Naive thymus-derived CD4-positive, alpha-beta T cell (primary cell): ENCODE data around the gene VEGFD. TPM values are rescaled to one million over a fixed set of nuclear protein-coding genes. Genes with fewer than 3 reads are reported as not detected.

Experiments used
- ATAC-seq: fragments of 150-1000 bp; cut with Tn5 transposase; 2 replicates; pipeline ENCODE4 v1.10.0; 2021; ENCODE audit warnings: mild to moderate bottlenecking, moderate library complexity
- CTCF ChIA-PET: fragments of 350-600 bp; sonication (Branson Sonifier 250); formaldehyde crosslinking; loops from one replicate; lab custom pipeline; 2021; ENCODE audit warnings: antibody characterized with exemption; lab: Charles Lee
- POLR2A ChIA-PET: fragments of 350-600 bp; sonication (Branson Sonifier 250); formaldehyde crosslinking; loops from one replicate; lab custom pipeline; 2021; ENCODE audit warnings: antibody characterized with exemption, inconsistent platforms; lab: Charles Lee
- DNase-seq, 9 donors: peaks; one replicate each; pipeline versions ENCODE4 v3.0.0 to v3.0.0-alpha.2; 2020 to 2022; ENCODE audit warnings: mixed read lengths in 1 of 9
- H3K27ac ChIP-seq: one replicate; pipeline ENCODE4 v1.7.0; 2013; ENCODE audit warnings: mild to moderate bottlenecking, low read depth, low read length, moderate library complexity
- H3K27me3 ChIP-seq, 2 donors: one replicate each; pipeline ENCODE4 v1.7.0; 2013; ENCODE audit warnings: low read length in 2 of 2, mild to moderate bottlenecking in 2 of 2, moderate library complexity in 2 of 2; ENCODE audit not compliant: control insufficient read depth in 2 of 2, insufficient read depth in 2 of 2
- H3K36me3 ChIP-seq, 3 experiments: 1 replicate in 2 of 3; 2 replicates in 1 of 3; pipeline ENCODE4 v1.7.0; 2013; ENCODE audit warnings: low read length in 3 of 3, mild to moderate bottlenecking in 3 of 3, moderate library complexity in 1 of 3; ENCODE audit not compliant: insufficient read depth in 3 of 3, control insufficient read depth in 2 of 3
- H3K4me1 ChIP-seq, 2 donors: one replicate each; pipeline ENCODE4 v1.7.0; 2013; ENCODE audit warnings: low read length in 2 of 2, mild to moderate bottlenecking in 2 of 2, moderate library complexity in 1 of 2; ENCODE audit not compliant: control insufficient read depth in 2 of 2, insufficient read depth in 2 of 2
- H3K4me3 ChIP-seq: 2 replicates; pipeline ENCODE4 v1.7.0; 2013; ENCODE audit warnings: mild to moderate bottlenecking, low read length
- H3K9me3 ChIP-seq, 3 experiments: 1 replicate in 2 of 3; 2 replicates in 1 of 3; pipeline ENCODE4 v1.7.0; 2013; ENCODE audit warnings: low read length in 3 of 3; ENCODE audit not compliant: control insufficient read depth in 2 of 3
- H3K27ac Mint-ChIP-seq, 9 donors: one replicate each; pipeline ENCODE4 v1.8.0; 2020 to 2022; ENCODE audit warnings: mixed read lengths in 9 of 9, mild to moderate bottlenecking in 8 of 9, moderate library complexity in 5 of 9, inconsistent platforms in 2 of 9
- H3K27me3 Mint-ChIP-seq, 5 donors: one replicate each; pipeline ENCODE4 v1.8.0; 2021 to 2022; ENCODE audit warnings: mixed read lengths in 5 of 5, mild to moderate bottlenecking in 1 of 5
- H3K36me3 Mint-ChIP-seq, 5 donors: one replicate each; pipeline ENCODE4 v1.8.0; 2020 to 2022; ENCODE audit warnings: mixed read lengths in 5 of 5, mild to moderate bottlenecking in 3 of 5, inconsistent platforms in 1 of 5
- H3K4me1 Mint-ChIP-seq, 7 donors: one replicate each; pipeline ENCODE4 v1.8.0; 2020 to 2022; ENCODE audit warnings: mixed read lengths in 7 of 7, mild to moderate bottlenecking in 3 of 7, inconsistent platforms in 1 of 7
- H3K4me3 Mint-ChIP-seq, 10 donors: one replicate each; pipeline ENCODE4 v1.8.0; 2020 to 2022; ENCODE audit warnings: mild to moderate bottlenecking in 10 of 10, mixed read lengths in 10 of 10, moderate library complexity in 6 of 10, inconsistent platforms in 2 of 10
- H3K9me3 Mint-ChIP-seq, 11 donors: one replicate each; pipeline ENCODE4 v1.8.0; 2020 to 2022; ENCODE audit warnings: mixed read lengths in 11 of 11, mild to moderate bottlenecking in 4 of 11, inconsistent platforms in 1 of 11, moderate library complexity in 1 of 11
- intact Hi-C, 2 donors: fragments of 100-400 bp; cut with micrococcal nuclease; formaldehyde crosslinking; loops; one replicate each; pipeline ENCODE4 v1.15.1; 2023
- polyA plus RNA-seq, 2 donors: library from polyadenylated mRNA; unstranded; fragments of 300-500 nt; fragmentation: Illumina TruSeq; gene quantifications; one replicate each; pipeline ENCODE4 v1.2.3, GENCODE V29; 2021
- total RNA-seq, 6 experiments: library from RNA in 5 of 6; stranded (reverse) in 5 of 6; gene quantifications; 1 replicate in 5 of 6; 2 replicates in 1 of 6; pipeline ENCODE4 v1.2.3 and lab custom pipeline; 2021 to 2026

The VEGFD gene
- total and polyA plus RNA-seq, 7 experiments from 2014 or later: not detected

- no peaks in the 10 kb centered on the region for H3K9me3 Mint-ChIP-seq
- Histone ChIP-seq H3K4me1 (no peaks in the 10 kb centered on the region), H3K9me3 (no peaks in the 10 kb centered on the region), H3K36me3 (peaks cover 0 to 20% (median 0%) of the 10 kb centered on the region in 3 experiments), H3K27me3 (no peaks in the 10 kb centered on the region), H3K4me3 (no peak overlapping the region), H3K27ac (no peak overlapping the region)
- no peak overlapping the region for H3K4me3 Mint-ChIP-seq
- no peak overlapping the region for H3K27ac Mint-ChIP-seq
- POLR2A ChIA-PET: no interaction called here
- ATAC-seq (peak; percentile 65), DNase-seq (no peak)
- peaks cover 0 to 2% (median 0%) of the 10 kb centered on the region in 7 donors for H3K4me1 Mint-ChIP-seq
- peaks cover 0 to 24% (median 8%) of the 10 kb centered on the region in 5 donors for H3K36me3 Mint-ChIP-seq
- intact Hi-C loops: no loop called here
- CTCF ChIA-PET: no interaction called here
- H3K27me3 Mint-ChIP-seq: no peaks in the 10 kb centered on the region
Observed at GRCh38 chrX:15321447-15321846, 62.8 kb downstream of the VEGFD start.

GRCh38 chrX:15320297-15320696 is 63.9 kb downstream of the VEGFD start:
- intact Hi-C loops: no loop called here
- Mint-ChIP-seq H3K27me3 (no peaks in the 10 kb centered on the region), H3K4me3 (no peak overlapping the region), H3K9me3 (no peaks in the 10 kb centered on the region), H3K36me3 (peaks cover 0 to 24% (median 8%) of the 10 kb centered on the region in 5 donors), H3K4me1 (no peaks in the 10 kb centered on the region), H3K27ac (no peak overlapping the region)
- Histone ChIP-seq H3K27ac (no peak overlapping the region), H3K36me3 (peaks cover 0 to 20% (median 0%) of the 10 kb centered on the region in 3 experiments), H3K27me3 (no peaks in the 10 kb centered on the region), H3K4me1 (no peaks in the 10 kb centered on the region), H3K4me3 (no peak overlapping the region), H3K9me3 (no peaks in the 10 kb centered on the region)
- DNase-seq: no peak
- POLR2A ChIA-PET: no interaction called here
- CTCF ChIA-PET: no interaction called here
- ATAC-seq: no peak

DNA sequence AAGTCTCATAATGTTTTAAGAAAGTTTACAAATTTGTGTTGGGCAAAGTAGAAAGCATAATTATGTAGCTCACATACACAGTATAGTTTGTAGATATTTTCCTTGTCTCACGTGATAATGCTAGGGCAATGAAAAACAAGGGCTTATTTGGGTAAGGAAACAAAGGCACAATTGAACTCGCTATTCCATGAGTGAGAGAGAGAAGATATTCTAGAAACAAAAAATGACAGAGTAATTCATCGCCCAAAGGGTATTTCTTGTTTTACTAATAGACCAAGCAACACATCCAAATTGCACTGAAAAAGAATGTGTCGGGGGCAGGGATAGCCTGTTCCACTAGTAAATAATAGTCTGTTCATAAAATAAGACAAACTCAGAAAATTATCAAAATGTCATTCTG is 65.1 kb downstream of the VEGFD start:
- Mint-ChIP-seq H3K27me3 (no peaks in the 10 kb centered on the region), H3K9me3 (no peaks in the 10 kb centered on the region), H3K4me3 (no peak overlapping the region), H3K27ac (no peak overlapping the region), H3K36me3 (peaks cover 0 to 21% (median 8%) of the 10 kb centered on the region in 5 donors), H3K4me1 (no peaks in the 10 kb centered on the region)
- ATAC-seq (no peak), DNase-seq (no peak)
- CTCF ChIA-PET: no interaction called here
- Histone ChIP-seq H3K27me3 (no peaks in the 10 kb centered on the region), H3K27ac (no peak overlapping the region), H3K36me3 (peaks cover 0 to 11% (median 0%) of the 10 kb centered on the region in 3 experiments), H3K4me3 (no peak overlapping the region), H3K9me3 (no peaks in the 10 kb centered on the region), H3K4me1 (no peaks in the 10 kb centered on the region)
- POLR2A ChIA-PET: no interaction called here
- intact Hi-C loops: no loop called here

DNA sequence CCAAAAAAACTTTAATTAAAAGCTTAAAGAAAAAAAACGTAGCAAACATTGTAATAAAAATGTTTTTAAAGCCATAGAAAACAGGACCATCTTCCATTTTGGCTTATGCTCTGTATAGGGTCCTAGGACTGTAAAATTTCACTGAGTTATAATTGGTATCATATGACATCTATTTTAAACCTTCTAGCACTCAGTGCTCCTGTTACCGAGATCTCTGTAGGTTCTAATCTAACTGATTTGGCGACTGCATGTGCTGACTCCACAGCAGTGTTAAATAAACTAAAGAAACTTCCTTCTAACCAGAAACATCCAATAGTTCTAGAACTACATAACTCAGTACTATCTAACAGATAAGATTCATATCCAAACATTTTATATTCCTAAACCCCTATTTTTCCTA is 68.7 kb downstream of the VEGFD start, which contains the start of gene ASB11:
Gene ASB11 (minus strand): TSS at position 132 of the 400 bp plus-strand sequence. CDS start 35 bp downstream, at position 97.
- H3K4me1 Mint-ChIP-seq: no peaks in the 10 kb centered on the region
- DNase-seq (no peak), ATAC-seq (no peak)
- Histone ChIP-seq H3K36me3 (no peaks in the 10 kb centered on the region), H3K4me3 (no peak within 1 kb of the TSS), H3K27me3 (no peaks in the 10 kb centered on the region), H3K4me1 (no peaks in the 10 kb centered on the region), H3K9me3 (no peaks in the 10 kb centered on the region), H3K27ac (no peak within 1 kb of the TSS)
- ChIA-PET CTCF (no interaction called here), POLR2A (no interaction called here)
- H3K36me3 Mint-ChIP-seq: peaks cover 0 to 7% (median 0%) of the 10 kb centered on the region in 5 donors
- no peak within 1 kb of the TSS for H3K27ac Mint-ChIP-seq
- H3K4me3 Mint-ChIP-seq: no peak within 1 kb of the TSS
- H3K9me3 Mint-ChIP-seq: no peaks in the 10 kb centered on the region
- intact Hi-C loops: no loop called here
- H3K27me3 Mint-ChIP-seq: no peaks in the 10 kb centered on the region

- no peaks in the 10 kb centered on the region for H3K27me3 ChIP-seq
- no peaks in the 10 kb centered on the region for H3K27me3 Mint-ChIP-seq
- H3K27ac ChIP-seq: no peak overlapping the region
- H3K4me3 ChIP-seq: no peak overlapping the region
- H3K4me1 ChIP-seq: no peaks in the 10 kb centered on the region
- no peaks in the 10 kb centered on the region for H3K36me3 ChIP-seq
- H3K27ac Mint-ChIP-seq: no peak overlapping the region
- no peaks in the 10 kb centered on the region for H3K9me3 ChIP-seq
- ChIA-PET CTCF (interaction anchor here (0.6 kb wide), 1 partner anchor 320 kb away, joined by 4 read pairs; no protein-coding TSS in a partner anchor), POLR2A (no interaction called here)
- H3K4me3 Mint-ChIP-seq: no peak overlapping the region
- no peaks in the 10 kb centered on the region for H3K4me1 Mint-ChIP-seq
- intact Hi-C loops: no loop called here
- peaks cover 0 to 3% (median 0%) of the 10 kb centered on the region in 5 donors for H3K36me3 Mint-ChIP-seq
- ATAC-seq (no peak), DNase-seq (no peak)
- H3K9me3 Mint-ChIP-seq: no peaks in the 10 kb centered on the region
Observed at GRCh38 chrX:15314472-15314871, 69.7 kb downstream of the VEGFD start.

GRCh38 chrX:15311119-15311518 is 73.1 kb downstream of the VEGFD start:
- no peaks in the 10 kb centered on the region for H3K4me1 Mint-ChIP-seq
- no peak overlapping the region for H3K4me3 Mint-ChIP-seq
- CTCF ChIA-PET: no interaction called here
- no peak overlapping the region for H3K27ac ChIP-seq
- H3K27me3 Mint-ChIP-seq: no peaks in the 10 kb centered on the region
- ATAC-seq (no peak), DNase-seq (no peak)
- POLR2A ChIA-PET: no interaction called here
- H3K27ac Mint-ChIP-seq: no peak overlapping the region
- no peaks in the 10 kb centered on the region for H3K9me3 ChIP-seq
- no peak overlapping the region for H3K4me3 ChIP-seq
- H3K9me3 Mint-ChIP-seq: no peaks in the 10 kb centered on the region
- H3K36me3 Mint-ChIP-seq: no peaks in the 10 kb centered on the region
- H3K4me1 ChIP-seq: no peaks in the 10 kb centered on the region
- intact Hi-C loops: no loop called here
- H3K27me3 ChIP-seq: no peaks in the 10 kb centered on the region
- H3K36me3 ChIP-seq: no peaks in the 10 kb centered on the region

GRCh38 chrX:15310117-15310516 is 74.1 kb downstream of the VEGFD start:
- intact Hi-C loops: no loop called here
- Mint-ChIP-seq H3K9me3 (no peaks in the 10 kb centered on the region), H3K27ac (no peak overlapping the region), H3K27me3 (no peaks in the 10 kb centered on the region), H3K4me3 (no peak overlapping the region), H3K4me1 (no peaks in the 10 kb centered on the region), H3K36me3 (no peaks in the 10 kb centered on the region)
- CTCF ChIA-PET: no interaction called here
- POLR2A ChIA-PET: no interaction called here
- no peak for ATAC-seq
- Histone ChIP-seq H3K9me3 (no peaks in the 10 kb centered on the region), H3K4me1 (no peaks in the 10 kb centered on the region), H3K27me3 (no peaks in the 10 kb centered on the region), H3K27ac (no peak overlapping the region), H3K36me3 (no peaks in the 10 kb centered on the region), H3K4me3 (no peak overlapping the region)
- no peak for DNase-seq
